Mucosa of stomach (tissue), 1 donor: Measurements from ENCODE around the gene HERC4.
"Not testable (repeated sequence)": the region's sequence is repeated elsewhere in the genome, so short reads cannot be mapped to it uniquely, and the experiment has no call there.

Experiments used
- H3K27me3 ChIP-seq: one replicate; pipeline ENCODE4 v1.7.0; 2013; ENCODE audit warnings: mild to moderate bottlenecking, low read length; ENCODE audit not compliant: control insufficient read depth, insufficient read depth
- H3K36me3 ChIP-seq: one replicate; pipeline ENCODE4 v1.7.0; 2013; ENCODE audit warnings: low read length; ENCODE audit not compliant: control insufficient read depth, insufficient read depth
- H3K4me1 ChIP-seq: one replicate; pipeline ENCODE4 v1.7.0; 2013; ENCODE audit warnings: mild to moderate bottlenecking, low read length; ENCODE audit not compliant: control insufficient read depth, insufficient read depth
- H3K4me3 ChIP-seq: one replicate; pipeline ENCODE4 v1.7.0; 2013; ENCODE audit warnings: low read length
- H3K9ac ChIP-seq: one replicate; pipeline ENCODE4 v1.7.0; 2013; ENCODE audit warnings: mild to moderate bottlenecking, low read length, moderate library complexity
- H3K9me3 ChIP-seq: one replicate; pipeline ENCODE4 v1.7.0; 2013; ENCODE audit warnings: mild to moderate bottlenecking, low read length, moderate library complexity; ENCODE audit not compliant: control insufficient read depth
- donor health status: Pancreatic carcinoma.

The HERC4 gene

DNA sequence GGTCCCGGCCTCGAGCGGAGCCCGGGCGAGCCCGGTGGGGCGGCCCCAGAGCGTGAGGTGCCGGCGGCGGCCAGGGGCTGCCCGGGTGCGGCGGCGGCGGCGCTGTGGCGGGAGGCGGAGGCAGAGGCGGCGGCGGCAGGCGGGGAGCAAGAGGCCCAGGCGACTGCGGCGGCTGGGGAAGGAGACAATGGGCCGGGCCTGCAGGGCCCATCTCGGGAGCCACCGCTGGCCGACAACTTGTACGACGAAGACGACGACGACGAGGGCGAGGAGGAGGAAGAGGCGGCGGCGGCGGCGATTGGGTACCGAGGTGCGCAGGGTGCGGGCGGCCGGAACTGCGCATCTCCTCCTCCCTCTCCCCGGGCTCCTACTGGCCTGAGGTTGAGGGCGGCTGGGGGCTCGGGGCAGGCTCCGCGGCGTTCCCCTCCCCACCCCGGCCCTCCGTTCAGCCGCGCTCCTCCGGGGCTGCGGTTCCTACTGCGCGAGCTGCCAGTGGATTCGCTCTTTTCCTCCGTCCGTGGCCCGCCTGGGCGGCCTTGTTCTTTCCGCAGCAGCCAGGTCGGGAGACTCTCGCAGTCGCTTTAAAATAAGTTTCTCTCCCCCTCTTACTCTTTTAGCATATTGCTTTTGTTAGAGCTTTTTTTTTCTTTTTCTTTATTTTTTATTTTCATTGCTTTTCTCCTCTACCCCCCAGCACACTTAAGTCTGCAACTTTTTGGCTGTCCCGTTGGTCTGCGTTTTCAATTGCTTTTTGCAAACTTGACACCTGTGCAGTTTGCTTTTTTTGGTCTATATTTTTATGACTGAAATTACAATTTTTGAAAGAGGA lies 190.0 kb downstream of the HERC4 start:
- Histone ChIP-seq H3K4me1 (peaks cover 6% of the 10 kb centered on the region), H3K9me3 (no peaks in the 10 kb centered on the region), H3K4me3 (peak overlapping the region; percentile 9), H3K36me3 (no peaks in the 10 kb centered on the region), H3K27me3 (no peaks in the 10 kb centered on the region), H3K9ac (peak overlapping the region; percentile 88)

DNA sequence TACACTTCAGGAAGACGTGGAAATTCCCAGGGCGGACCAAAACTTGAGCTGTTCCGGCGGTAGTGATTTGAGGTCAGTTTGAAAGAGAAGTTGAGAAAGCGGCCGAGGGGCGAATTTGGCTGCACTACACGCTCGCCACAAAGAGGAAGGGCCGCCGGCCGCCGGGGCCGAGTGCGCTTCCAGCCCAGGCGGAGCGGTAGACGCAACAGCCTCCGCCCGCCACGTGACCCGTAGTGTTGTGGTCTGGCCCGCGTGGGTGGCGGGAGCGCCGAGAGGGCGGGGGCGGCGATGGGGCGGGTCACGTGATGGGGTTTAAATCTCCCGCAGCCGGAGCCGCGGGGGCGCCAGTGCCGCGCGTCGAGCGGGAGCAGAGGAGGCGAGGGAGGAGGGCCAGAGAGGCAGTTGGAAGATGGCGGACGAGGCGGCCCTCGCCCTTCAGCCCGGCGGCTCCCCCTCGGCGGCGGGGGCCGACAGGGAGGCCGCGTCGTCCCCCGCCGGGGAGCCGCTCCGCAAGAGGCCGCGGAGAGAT lies 190.7 kb downstream of the HERC4 start, which contains the start of gene SIRT1:
SIRT1 (plus strand) TSS at position 344 of the 529 bp plus-strand sequence; CDS start at position 410, 66 bp downstream.
- Histone ChIP-seq H3K27me3 (no peaks in the 10 kb centered on the region), H3K4me1 (peaks cover 6% of the 10 kb centered on the region), H3K4me3 (peak within 1 kb of the TSS; percentile 9), H3K9me3 (no peaks in the 10 kb centered on the region), H3K9ac (peak within 1 kb of the TSS; percentile 88), H3K36me3 (no peaks in the 10 kb centered on the region)

DNA sequence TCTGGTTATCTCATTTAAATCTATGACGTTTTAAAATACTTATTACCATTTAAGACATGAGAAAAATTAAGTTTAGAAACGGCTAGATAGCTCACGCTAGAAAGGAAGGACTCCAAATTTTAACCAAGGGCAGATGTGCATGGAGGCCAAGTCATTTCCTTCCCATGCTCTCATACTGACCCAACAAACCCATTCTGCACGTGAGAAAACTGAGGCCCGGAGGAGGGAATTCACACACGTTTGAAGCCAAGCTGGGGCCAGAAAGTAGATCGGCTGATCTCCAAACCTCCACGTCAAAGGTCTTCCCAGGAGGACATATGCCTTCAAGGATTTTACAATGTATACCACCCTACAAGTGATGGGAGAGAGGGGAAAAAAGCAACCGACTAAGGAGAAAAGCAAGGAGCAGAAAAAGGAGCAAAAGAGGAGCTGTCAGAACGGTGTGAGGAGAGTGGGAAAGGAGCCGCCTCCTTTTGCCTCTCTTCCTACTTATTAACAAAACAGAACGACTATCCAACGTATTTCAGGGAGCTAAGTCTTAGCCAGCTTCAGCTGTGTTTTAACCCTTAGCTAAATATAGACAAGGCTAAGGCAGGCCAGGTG lies 191.3 kb downstream of the HERC4 start:
- Histone ChIP-seq H3K4me1 (peaks cover 6% of the 10 kb centered on the region), H3K9ac (peak overlapping the region; percentile 88), H3K36me3 (no peaks in the 10 kb centered on the region), H3K9me3 (no peaks in the 10 kb centered on the region), H3K27me3 (no peaks in the 10 kb centered on the region), H3K4me3 (no peak overlapping the region)

DNA sequence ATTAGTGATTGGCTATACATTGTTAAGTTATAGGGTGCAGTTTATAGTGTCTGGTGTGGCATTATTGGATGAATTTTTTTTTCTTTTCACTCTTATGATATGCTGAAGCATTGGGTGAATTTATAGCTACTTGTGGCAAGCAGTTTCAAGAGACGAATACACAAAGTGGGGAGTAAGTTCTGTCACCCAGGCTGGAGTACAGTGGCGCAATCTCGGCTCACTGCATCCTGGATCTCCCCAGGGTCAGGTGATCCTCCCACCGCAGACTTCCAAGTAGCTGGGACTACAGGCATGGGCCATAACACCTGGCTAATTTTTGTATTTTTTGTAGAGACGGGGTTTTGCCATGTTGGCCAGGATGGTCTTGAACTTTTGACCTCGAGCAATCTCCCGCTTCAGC lies 196.9 kb downstream of the HERC4 start:
- no peaks in the 10 kb centered on the region for H3K9me3 ChIP-seq
- H3K4me3 ChIP-seq = no peak overlapping the region
- H3K27me3 ChIP-seq = no peaks in the 10 kb centered on the region
- H3K9ac ChIP-seq = no peak overlapping the region
- no peaks in the 10 kb centered on the region for H3K36me3 ChIP-seq
- H3K4me1 ChIP-seq = no peaks in the 10 kb centered on the region

DNA sequence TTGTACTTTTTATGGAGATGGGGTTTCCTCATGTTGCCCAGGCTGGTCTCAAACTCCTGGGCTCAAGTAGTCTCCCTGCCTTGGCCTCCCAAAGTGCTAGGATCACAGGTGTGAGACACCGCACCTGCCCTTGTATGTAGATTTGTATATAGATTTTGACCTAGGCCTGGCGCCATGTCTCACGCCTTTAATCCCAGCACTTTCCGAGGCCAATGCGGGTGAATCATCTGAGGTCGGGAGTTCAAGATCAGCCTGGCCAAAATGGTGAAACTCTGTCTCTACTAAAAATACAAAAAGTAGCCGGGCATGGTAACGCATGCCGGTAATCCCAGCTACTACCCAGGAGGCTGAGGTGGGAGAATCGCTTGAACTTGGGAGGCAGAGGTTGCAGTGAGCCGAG lies 197.7 kb downstream of the HERC4 start:
- not testable (repeated sequence) for H3K27me3 ChIP-seq, H3K36me3 ChIP-seq, H3K4me1 ChIP-seq, H3K4me3 ChIP-seq, H3K9me3 ChIP-seq, H3K9ac ChIP-seq

DNA sequence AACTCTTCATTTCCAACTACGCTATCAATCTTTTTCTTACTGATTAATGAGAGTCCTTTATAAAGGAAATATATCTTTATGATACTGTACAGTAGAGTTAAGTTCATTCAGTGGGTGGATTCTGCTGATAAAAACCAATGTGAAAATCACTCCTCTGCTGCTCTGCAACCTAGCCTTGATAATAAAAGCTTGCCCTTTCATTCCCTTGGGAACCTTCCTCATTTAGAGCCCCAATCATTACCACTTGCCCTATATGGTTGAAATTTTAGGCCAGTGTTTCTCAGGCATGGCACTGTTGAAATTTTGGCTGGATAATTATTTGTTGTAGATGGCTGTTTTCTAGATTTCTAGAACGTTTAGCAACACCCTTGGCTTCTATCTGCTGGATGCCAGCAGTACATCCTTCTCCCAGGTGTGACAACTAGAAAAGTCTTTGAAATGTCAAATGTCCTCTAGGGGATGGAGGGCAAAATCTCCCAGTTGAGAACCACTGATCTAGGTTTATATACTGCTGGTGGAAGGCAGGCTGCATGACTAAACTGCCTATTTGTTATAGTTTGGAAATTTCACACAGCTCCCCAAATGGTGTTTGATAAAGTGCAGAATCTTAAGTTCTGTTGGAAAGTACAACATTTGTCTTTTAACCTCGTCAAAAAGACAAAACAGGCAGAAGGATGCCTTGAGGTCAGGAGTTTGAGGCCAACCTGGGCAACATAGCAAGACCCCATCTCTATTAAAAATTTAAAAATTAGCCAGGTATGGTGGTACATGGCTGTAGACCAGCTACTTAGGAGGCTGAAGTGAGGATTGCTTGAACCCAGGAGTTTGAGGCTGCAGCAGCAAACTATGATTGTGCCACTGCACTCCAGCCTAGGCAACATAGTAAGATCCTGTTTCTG lies 199.5 kb downstream of the HERC4 start:
- H3K36me3 ChIP-seq = no peaks in the 10 kb centered on the region
- no peaks in the 10 kb centered on the region for H3K9me3 ChIP-seq
- no peak overlapping the region for H3K9ac ChIP-seq
- H3K4me1 ChIP-seq = no peaks in the 10 kb centered on the region
- H3K27me3 ChIP-seq = no peaks in the 10 kb centered on the region
- no peak overlapping the region for H3K4me3 ChIP-seq
